Endothelial cell of umbilical vein (primary cell): ENCODE results near the gene MRPL12. TPM values are rescaled to one million over a fixed set of nuclear protein-coding genes. Genes with fewer than 3 reads are reported as not detected.

ENCODE experiments used
- BruUV-seq: library from RNA; stranded (reverse); fragments of 400-500 nt; replicated peaks from 2 replicates; lab custom pipeline; 2021; lab: Mats Ljungman, UMichigan
- CTCF ChIA-PET: fragments of 300-600, 350-600 bp; sonication (Branson Sonifier 250); formaldehyde crosslinking; loops from one replicate; lab custom pipeline; 2021; ENCODE audit warnings: antibody characterized with exemption, inconsistent platforms; lab: Charles Lee
- POLR2A ChIA-PET: fragments of 300-600, 350-600 bp; sonication (Branson Sonifier 250); formaldehyde crosslinking; loops from one replicate; lab custom pipeline; 2021; ENCODE audit warnings: antibody characterized with exemption, inconsistent platforms; lab: Charles Lee
- DNase-seq: peaks from one replicate; pipeline ENCODE4 v3.0.0-alpha.2; 2011; ENCODE audit warnings: low read depth, low spot score
- FAIRE-seq: peaks from 2 replicates; lab custom pipeline; 2011; peaks lifted over from hg19 to GRCh38; lab: Jason Lieb, UNC
- H2AFZ ChIP-seq: 2 replicates; pipeline ENCODE4 v1.6.0; 2012; ENCODE audit warnings: low read depth, low read length, control low read depth, inconsistent platforms
- H3K27ac ChIP-seq: 2 replicates; pipeline ENCODE4 v1.5.1; 2011; ENCODE audit warnings: low read depth, mild to moderate bottlenecking, control low read depth, low read length, moderate library complexity; ENCODE audit not compliant: insufficient read depth
- H3K27me3 ChIP-seq, 2 experiments: 2 replicates each; pipeline versions ENCODE4 v1.6.0 to v1.6.1; 2011; ENCODE audit warnings: low read length in 2 of 2, mixed read lengths in 1 of 2; ENCODE audit not compliant: control insufficient read depth in 2 of 2, insufficient read depth in 2 of 2
- H3K36me3 ChIP-seq, 2 experiments: 2 replicates in 1 of 2; 3 replicates in 1 of 2; pipeline ENCODE4 v1.5.1; 2011; ENCODE audit warnings: low read length in 2 of 2, mild to moderate bottlenecking in 1 of 2, moderate library complexity in 1 of 2; ENCODE audit not compliant: control insufficient read depth in 2 of 2, insufficient read depth in 2 of 2; ENCODE audit errors: extremely low read depth in 1 of 2
- H3K4me1 ChIP-seq: 3 replicates; pipeline ENCODE4 v1.5.1; 2011; ENCODE audit warnings: mild to moderate bottlenecking, low read length; ENCODE audit not compliant: control insufficient read depth, insufficient read depth; ENCODE audit errors: extremely low read depth
- H3K4me2 ChIP-seq: 2 replicates; pipeline ENCODE4 v1.6.1; 2011; ENCODE audit warnings: low read length, control low read depth, mixed read lengths; ENCODE audit not compliant: insufficient read depth
- H3K4me3 ChIP-seq, 3 experiments: fragments of 200-600 bp in 1 of 3; sonication (generic), shearing (Covaris generic) in 1 of 3; replicated peaks in 1 of 3; 2 replicates each; pipeline ENCODE4 v1.5.1; 2011 to 2016; ENCODE audit warnings: control low read depth in 3 of 3, low read length in 3 of 3, mild to moderate bottlenecking in 2 of 3, inconsistent platforms in 1 of 3, low read depth in 1 of 3, moderate library complexity in 1 of 3; ENCODE audit not compliant: insufficient read depth in 1 of 3
- H3K79me2 ChIP-seq: 2 replicates; pipeline ENCODE4 v1.6.0; 2012; ENCODE audit warnings: low read length, inconsistent platforms; ENCODE audit not compliant: control insufficient read depth, insufficient read depth
- H3K9ac ChIP-seq: replicated peaks from 2 replicates; pipeline ENCODE3; 2011; ENCODE audit warnings: low read length, control low read depth; ENCODE audit not compliant: insufficient read depth; ENCODE audit errors: extremely low read depth
- H3K9me1 ChIP-seq: replicated peaks from 3 replicates; pipeline ENCODE4 v1.6.0; 2011; ENCODE audit warnings: mild to moderate bottlenecking, low read length; ENCODE audit not compliant: control insufficient read depth, insufficient read depth; ENCODE audit errors: extremely low read depth
- H3K9me3 ChIP-seq: replicated peaks from 2 replicates; pipeline ENCODE4 v1.5.1; 2012; ENCODE audit warnings: low read length, inconsistent platforms; ENCODE audit not compliant: control insufficient read depth, insufficient read depth
- H4K20me1 ChIP-seq: replicated peaks from 2 replicates; pipeline ENCODE3; 2011; ENCODE audit warnings: mild to moderate bottlenecking, low read length; ENCODE audit not compliant: control insufficient read depth, insufficient read depth; ENCODE audit errors: extremely low read depth
- CTCF ChIP-seq, 2 donors: IDR thresholded peaks; 1 replicate in 1 of 2; 2 replicates in 1 of 2; pipeline ENCODE4 v1.5.1; 2011; ENCODE audit warnings: low read length in 2 of 2, mild to moderate bottlenecking in 2 of 2, moderate library complexity in 2 of 2, control low read depth in 1 of 2, inconsistent platforms in 1 of 2, low read depth in 1 of 2; ENCODE audit not compliant: insufficient read depth in 1 of 2; ENCODE audit errors: extremely low read depth in 1 of 2
- EZH2 ChIP-seq: IDR thresholded peaks from 2 replicates; pipeline ENCODE4 v1.6.1; 2012; ENCODE audit warnings: borderline replicate concordance, low read depth, mild to moderate bottlenecking, moderate library complexity, low read length, inconsistent platforms; ENCODE audit not compliant: severe bottlenecking
- FOS ChIP-seq: IDR thresholded peaks from 2 replicates; pipeline ENCODE4 v1.6.1; 2011; ENCODE audit warnings: mild to moderate bottlenecking, low read length, moderate library complexity, borderline replicate concordance; ENCODE audit not compliant: insufficient read depth
- GATA2 ChIP-seq: IDR thresholded peaks from 2 replicates; pipeline ENCODE4 v1.7.0; 2011; ENCODE audit warnings: low read depth, mild to moderate bottlenecking, moderate library complexity, mixed read lengths, low read length; ENCODE audit not compliant: insufficient read length, insufficient read depth
- JUN ChIP-seq: IDR thresholded peaks from 2 replicates; pipeline ENCODE4 v1.6.1; 2011; ENCODE audit warnings: borderline replicate concordance, low read depth; ENCODE audit not compliant: insufficient read length, insufficient read depth
- MYC ChIP-seq: IDR thresholded peaks from one replicate; pipeline ENCODE4 v1.6.1; 2011; ENCODE audit warnings: mild to moderate bottlenecking, low read depth, low read length
- POLR2AphosphoS5 ChIP-seq: IDR thresholded peaks from 2 replicates; pipeline ENCODE4 v1.6.1; 2012; ENCODE audit warnings: low read depth, mild to moderate bottlenecking, control low read depth, low read length, moderate library complexity; ENCODE audit not compliant: insufficient read depth
- dilution Hi-C: fragments of 300-500 bp; cut with MboI; formaldehyde crosslinking; loops from one replicate; pipeline ENCODE4 v1.15.0; 2019; ENCODE audit warnings: low sequenced_read_pairs; ENCODE audit not compliant: extremely low pct_ligation_motif_present
- intact Hi-C: fragments of 100-400 bp; cut with micrococcal nuclease; formaldehyde crosslinking; loops from one replicate; pipeline ENCODE4 v1.10.0; 2022
- polyA plus RNA-seq, 4 experiments: library from polyadenylated mRNA; depleted of rRNA in 3 of 4; stranded (reverse) in 3 of 4; unstranded in 1 of 4; fragments of >200 nt; gene quantifications; 2 replicates each; pipeline versions ENCODE4 v1.2.1 to v1.2.3, GENCODE V29; 2011 to 2012; ENCODE audit warnings: missing spikeins in 1 of 4
- total RNA-seq: library from RNA; stranded (reverse); gene quantifications from 2 replicates; pipeline ENCODE4 v1.2.3, GENCODE V29; 2021
- TF ChIP-seq, protein P1 (sequence below): IDR thresholded peaks from 2 replicates; pipeline ENCODE4 v1.6.1; 2011; ENCODE audit not compliant: insufficient read depth, insufficient read length

The MRPL12 gene
- total and polyA plus RNA-seq, 2 donors (not counting 3 experiments of a cell fraction or from before 2014, with no cell fraction given) = 91.9 to 99.9 TPM

DNA sequence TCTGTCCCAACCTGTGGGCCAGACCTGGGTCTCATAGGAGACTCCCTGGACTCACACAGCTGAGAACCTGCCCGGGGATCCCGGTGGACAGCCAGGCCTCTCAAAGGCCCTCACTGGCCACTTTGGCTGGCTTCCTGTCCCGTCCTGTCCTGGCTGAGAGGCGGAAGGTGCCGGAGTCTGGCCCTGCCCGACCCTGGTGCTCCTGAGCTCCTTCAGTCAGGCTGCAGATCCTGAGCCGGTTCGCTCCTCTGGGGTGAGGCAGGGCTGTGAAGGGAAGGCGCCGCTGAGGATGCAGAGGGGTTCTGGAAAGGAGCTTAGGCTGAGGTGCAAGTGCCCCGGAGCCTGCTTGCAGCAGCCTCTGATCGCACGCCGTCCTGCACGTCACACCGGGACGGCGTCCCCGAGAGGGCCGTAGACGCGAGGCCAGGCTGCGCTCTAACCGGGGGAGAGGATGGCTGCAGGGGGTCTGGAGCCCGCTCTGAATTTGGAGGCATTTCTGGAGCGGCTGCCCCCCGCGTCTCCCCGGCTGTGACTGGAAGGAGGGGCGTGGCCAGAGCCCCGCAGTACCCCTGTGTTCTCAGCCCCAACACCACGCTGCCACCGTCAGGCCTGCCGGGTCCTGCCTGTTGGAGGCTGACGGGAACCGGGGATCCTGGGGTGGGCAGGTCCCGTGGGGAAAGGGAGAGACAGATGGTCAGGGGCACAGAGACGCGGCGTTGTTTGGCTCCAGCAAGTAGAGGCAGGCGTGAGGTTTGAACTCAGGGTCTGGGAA is 15.2 kb upstream of the MRPL12 start:
- H3K4me1 ChIP-seq = peaks cover 13% of the 10 kb centered on the region
- POLR2A ChIA-PET = no interaction called here
- no peaks in the 10 kb centered on the region for H3K9me1 ChIP-seq
- H3K9me3 ChIP-seq = no peaks in the 10 kb centered on the region
- BruUV-seq = no TSS peak
- intact Hi-C loops (no loop called here), dilution Hi-C loops (no loop called here)
- H2AFZ ChIP-seq = no peak overlapping the region
- H3K27me3 ChIP-seq = no peaks in the 10 kb centered on the region
- H3K9ac ChIP-seq = no peak overlapping the region
- H3K36me3 ChIP-seq = peaks cover 15 to 69% of the 10 kb centered on the region in 2 experiments
- FAIRE-seq (no peak), DNase-seq (no peak)
- H3K27ac ChIP-seq = no peak overlapping the region
- H4K20me1 ChIP-seq = no peaks in the 10 kb centered on the region
- peaks cover 71% of the 10 kb centered on the region for H3K79me2 ChIP-seq
- no peak overlapping the region for H3K4me2 ChIP-seq
- H3K4me3 ChIP-seq = no peak overlapping the region
- TF ChIP-seq, protein P1, sequence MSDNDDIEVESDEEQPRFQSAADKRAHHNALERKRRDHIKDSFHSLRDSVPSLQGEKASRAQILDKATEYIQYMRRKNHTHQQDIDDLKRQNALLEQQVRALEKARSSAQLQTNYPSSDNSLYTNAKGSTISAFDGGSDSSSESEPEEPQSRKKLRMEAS = no peak
- no peak for TF ChIP-seq JUN
- no peak for TF ChIP-seq GATA2
- no peak for TF ChIP-seq MYC
- no peak for TF ChIP-seq FOS
- no peak for TF ChIP-seq CTCF (IDR thresholded peaks at IDR 0.05; ENCODE audit: extremely low read depth in 1 of 2, insufficient read depth in 1 of 2, low read depth in 1 of 2, low read length in 2 of 2)
- TF ChIP-seq POLR2AphosphoS5 = no peak
- TF ChIP-seq EZH2 = no peak
- CTCF ChIA-PET = no interaction called here
